ENCODE results near the gene RALBP1.
A peak's percentile ranks its signal among the peaks of the same experiment; 100 is the strongest.
"Not testable (repeated sequence)": the region's sequence is repeated elsewhere in the genome, so short reads cannot be mapped to it uniquely, and the experiment has no call there.

Gene RALBP1

DNA sequence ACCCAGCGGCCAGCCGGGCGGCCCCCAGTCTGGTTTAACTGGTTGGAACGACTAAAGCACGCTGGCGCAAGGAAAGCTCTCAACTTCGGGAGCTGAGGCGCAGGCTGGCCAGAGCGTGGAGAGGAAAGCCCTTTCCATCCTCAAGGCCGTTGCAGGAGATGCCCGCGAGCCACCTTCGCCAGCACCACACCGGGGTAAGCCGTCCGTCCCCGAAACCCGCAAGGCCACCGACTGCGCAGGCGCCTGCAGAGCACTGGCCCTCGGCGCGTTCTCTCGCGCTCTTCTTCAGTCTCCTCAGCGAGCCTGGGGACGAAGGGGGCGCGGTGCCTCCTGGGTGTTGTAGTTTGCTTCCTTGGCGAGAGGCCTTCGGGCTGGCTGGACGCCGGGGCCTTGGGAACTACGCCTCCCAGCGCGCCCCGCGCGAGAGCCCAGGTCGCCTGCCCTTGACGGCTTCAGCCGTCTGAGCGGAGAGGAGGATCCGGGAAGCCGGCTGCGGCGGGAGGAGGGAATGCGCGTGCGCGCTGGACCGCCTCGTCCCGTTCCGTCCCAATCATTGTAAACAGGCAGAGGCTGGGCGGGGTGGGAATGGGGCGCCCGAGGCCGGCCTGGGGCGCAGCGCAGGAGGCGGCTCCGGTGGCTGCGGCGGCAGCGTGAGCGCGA is at the start of gene RALBP1:
RALBP1 (plus strand) TSS at position 531 of the 660 bp plus-strand sequence. CDS start 37,533 bp downstream, outside the sequence.
- peak; percentile 27 for TF ChIP-seq CTCF (IDR thresholded peaks at IDR 0.05; ENCODE audit: low read depth, low read length)
- H3K4me3 ChIP-seq (ENCODE audit: low read depth, low read length), result peak within 1 kb of the TSS; percentile 71
- in situ Hi-C loops (cut with HindIII; ENCODE audit: low sequenced_read_pairs), result no loop called here
- DNase-seq (ENCODE audit: low read depth, low spot score), result peak; percentile 100

DNA sequence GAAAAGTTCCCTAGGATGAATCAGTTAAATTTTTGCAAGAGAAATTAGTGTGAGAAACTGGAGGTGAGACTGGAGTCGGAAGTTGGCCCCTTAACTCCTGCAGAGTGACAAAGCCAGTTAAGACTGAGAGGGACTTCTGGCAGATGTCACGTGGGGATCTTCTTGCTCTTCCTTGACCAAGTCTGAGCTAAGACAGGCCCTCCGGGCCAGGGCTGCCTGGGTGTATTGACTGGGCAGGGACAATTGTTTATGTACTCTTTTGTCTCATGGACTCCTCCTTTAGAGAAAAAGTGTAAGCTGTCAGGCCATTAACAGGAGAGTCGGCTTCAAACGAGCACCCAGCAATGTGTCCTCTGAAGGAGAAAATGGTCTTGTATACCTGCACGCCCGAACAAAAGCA is 48.6 kb upstream of the RALBP1 start:
- TF ChIP-seq CTCF (IDR thresholded peaks at IDR 0.05; ENCODE audit: low read depth, low read length), result no peak
- no peak for DNase-seq (ENCODE audit: low read depth, low spot score)
- in situ Hi-C loops (cut with HindIII; ENCODE audit: low sequenced_read_pairs), result no loop called here
- no peak overlapping the region for H3K4me3 ChIP-seq (ENCODE audit: low read depth, low read length)

- DNase-seq (ENCODE audit: low read depth, low spot score), result no peak
- H3K4me3 ChIP-seq (ENCODE audit: low read depth, low read length), result no peak overlapping the region
- no peak for TF ChIP-seq CTCF (IDR thresholded peaks at IDR 0.05; ENCODE audit: low read depth, low read length)
- in situ Hi-C loops (cut with HindIII; ENCODE audit: low sequenced_read_pairs), result no loop called here
Observed at GRCh38 chr18:9428301-9428706, 47.0 kb upstream of the RALBP1 start.

GRCh38 chr18:9428862-9429661 is 46.3 kb upstream of the RALBP1 start:
- no peak for DNase-seq (ENCODE audit: low read depth, low spot score)
- no peak overlapping the region for H3K4me3 ChIP-seq (ENCODE audit: low read depth, low read length)
- in situ Hi-C loops (cut with HindIII; ENCODE audit: low sequenced_read_pairs), result no loop called here
- TF ChIP-seq CTCF (IDR thresholded peaks at IDR 0.05; ENCODE audit: low read depth, low read length), result no peak

DNA sequence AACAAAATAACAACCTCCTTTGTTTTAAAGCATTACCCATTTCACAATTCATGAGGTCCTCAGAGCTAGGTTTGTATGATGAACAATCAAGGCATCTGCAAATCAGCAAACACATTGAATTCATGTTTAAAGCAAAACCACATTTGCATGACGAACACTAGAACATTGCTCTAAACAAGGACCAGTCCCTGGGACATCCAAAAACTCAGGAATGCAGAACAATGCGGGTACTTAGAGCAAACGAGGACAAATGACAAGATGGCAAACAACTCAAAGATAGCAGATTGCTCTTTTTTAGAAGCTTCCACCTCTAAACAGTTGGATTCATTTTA is 45.7 kb upstream of the RALBP1 start:
- no peak for DNase-seq (ENCODE audit: low read depth, low spot score)
- no peak for TF ChIP-seq CTCF (IDR thresholded peaks at IDR 0.05; ENCODE audit: low read depth, low read length)
- in situ Hi-C loops (cut with HindIII; ENCODE audit: low sequenced_read_pairs), result no loop called here
- H3K4me3 ChIP-seq (ENCODE audit: low read depth, low read length), result no peak overlapping the region

GRCh38 chr18:9430315-9430714 is 45.0 kb upstream of the RALBP1 start:
- in situ Hi-C loops (cut with HindIII; ENCODE audit: low sequenced_read_pairs); DNase-seq (ENCODE audit: low read depth, low spot score); H3K4me3 ChIP-seq (ENCODE audit: low read depth, low read length): not testable (repeated sequence)

GRCh38 chr18:9431296-9431695 is 44.0 kb upstream of the RALBP1 start:
- TF ChIP-seq CTCF (IDR thresholded peaks at IDR 0.05; ENCODE audit: low read depth, low read length), result no peak
- in situ Hi-C loops (cut with HindIII; ENCODE audit: low sequenced_read_pairs), result no loop called here
- H3K4me3 ChIP-seq (ENCODE audit: low read depth, low read length), result no peak overlapping the region
- no peak for DNase-seq (ENCODE audit: low read depth, low spot score)

DNA sequence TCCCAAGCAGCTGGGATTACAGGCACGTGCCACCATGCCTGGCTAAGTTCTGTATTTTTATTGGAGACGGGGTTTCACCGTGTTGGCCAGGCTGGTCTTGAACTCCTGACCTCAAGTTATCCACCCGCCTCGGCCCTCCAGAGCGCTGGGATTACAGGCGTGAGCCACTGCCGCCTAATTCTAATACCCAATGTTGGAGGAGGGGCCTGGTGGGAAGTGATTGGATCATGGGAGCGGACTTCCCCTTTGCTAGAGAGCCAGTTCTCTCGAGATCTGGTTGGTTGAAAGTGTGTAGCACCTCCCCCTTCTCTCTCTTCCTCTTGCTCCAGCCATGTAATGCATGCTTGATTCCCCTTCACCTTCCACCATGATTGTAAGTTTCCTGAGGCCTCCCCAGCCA is 42.2 kb upstream of the RALBP1 start:
- H3K4me3 ChIP-seq (ENCODE audit: low read depth, low read length); DNase-seq (ENCODE audit: low read depth, low spot score); in situ Hi-C loops (cut with HindIII; ENCODE audit: low sequenced_read_pairs): not testable (repeated sequence)
